Measurements from ENCODE around the gene SHMT2.

DNA sequence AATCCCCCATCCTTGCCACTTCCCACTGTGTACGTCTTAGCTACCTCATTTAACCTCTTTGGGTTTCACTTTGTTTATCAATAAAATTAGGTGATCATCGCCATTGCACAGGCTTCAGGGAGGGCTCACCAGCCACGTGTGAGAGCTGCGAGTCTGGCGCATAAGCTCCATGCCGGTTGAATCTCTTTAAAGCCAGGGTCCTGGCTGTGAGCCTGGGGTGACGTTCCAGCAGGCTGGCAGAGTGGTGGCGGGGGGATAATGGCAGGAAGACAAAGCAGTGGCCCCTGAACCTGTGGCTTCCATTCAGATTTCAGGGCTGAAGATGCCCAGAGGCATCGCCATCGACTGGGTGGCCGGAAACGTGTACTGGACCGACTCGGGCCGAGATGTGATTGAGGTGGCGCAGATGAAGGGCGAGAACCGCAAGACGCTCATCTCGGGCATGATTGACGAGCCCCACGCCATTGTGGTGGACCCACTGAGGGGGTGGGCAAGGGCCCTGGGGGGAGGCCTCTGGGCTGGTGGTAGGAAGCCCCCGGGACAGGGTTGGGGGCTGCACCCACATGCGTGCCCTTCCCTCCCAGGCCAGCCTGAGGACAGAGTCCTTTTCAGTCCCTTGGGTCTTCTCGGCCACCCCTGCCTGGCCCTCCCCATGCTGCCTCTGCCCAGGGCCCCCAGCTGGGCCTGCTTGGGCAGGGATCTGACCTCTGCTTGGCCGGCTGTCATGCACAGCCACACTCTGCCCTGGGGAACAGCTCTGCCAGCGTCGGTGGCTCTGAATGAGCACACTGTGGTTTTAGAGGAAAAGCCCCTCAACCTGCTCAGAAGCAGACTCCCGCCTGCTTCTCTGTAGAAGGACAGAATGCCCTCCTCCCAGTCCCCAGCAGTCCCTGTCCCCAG, 21.5 kb upstream of the SHMT2 start:
- TF ChIP-seq CTCF (IDR thresholded peaks at IDR 0.05; ENCODE audit: insufficient read depth, low read length) (no peak), POLR2AphosphoS5 (IDR thresholded peaks at IDR 0.05; ENCODE audit: low read depth) (no peak), REST (IDR thresholded peaks at IDR 0.05; ENCODE audit: insufficient replicate concordance, low read depth) (no peak)

Data from HL-60 (cell line).